CD4-positive, alpha-beta T cell treated with Interleukin-17A for 1 hour (primary cell): ENCODE results near the gene FAM76A.
"Not testable (repeated sequence)": the region's sequence is repeated elsewhere in the genome, so short reads cannot be mapped to it uniquely, and the experiment has no call there.

Source experiments
- DNase-seq: peaks from one replicate; pipeline ENCODE4 v3.0.0-alpha.2; 2020

Gene FAM76A

GRCh38 chr1:27782950-27783349, 57.2 kb downstream of the FAM76A start:
- DNase-seq, result no peak

DNA sequence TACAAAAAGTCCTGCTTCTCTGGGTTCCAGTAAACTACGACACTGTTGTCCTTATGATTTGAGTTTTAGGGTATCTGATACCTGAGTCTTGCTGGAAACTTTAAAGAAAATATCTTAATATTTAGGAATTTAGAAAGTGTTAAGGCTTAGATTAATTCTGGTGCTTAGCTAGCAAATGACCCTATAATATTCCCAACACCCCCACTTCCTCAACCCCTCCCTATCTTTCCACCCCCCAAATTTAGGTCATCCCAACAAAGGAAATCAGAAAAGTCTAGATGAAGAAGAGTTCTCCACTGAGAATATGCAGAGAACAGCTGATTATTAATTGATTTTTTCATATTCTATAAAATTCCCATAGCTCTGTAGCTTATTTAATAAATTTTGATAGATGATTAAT, 58.9 kb downstream of the FAM76A start:
- DNase-seq, result no peak

DNA sequence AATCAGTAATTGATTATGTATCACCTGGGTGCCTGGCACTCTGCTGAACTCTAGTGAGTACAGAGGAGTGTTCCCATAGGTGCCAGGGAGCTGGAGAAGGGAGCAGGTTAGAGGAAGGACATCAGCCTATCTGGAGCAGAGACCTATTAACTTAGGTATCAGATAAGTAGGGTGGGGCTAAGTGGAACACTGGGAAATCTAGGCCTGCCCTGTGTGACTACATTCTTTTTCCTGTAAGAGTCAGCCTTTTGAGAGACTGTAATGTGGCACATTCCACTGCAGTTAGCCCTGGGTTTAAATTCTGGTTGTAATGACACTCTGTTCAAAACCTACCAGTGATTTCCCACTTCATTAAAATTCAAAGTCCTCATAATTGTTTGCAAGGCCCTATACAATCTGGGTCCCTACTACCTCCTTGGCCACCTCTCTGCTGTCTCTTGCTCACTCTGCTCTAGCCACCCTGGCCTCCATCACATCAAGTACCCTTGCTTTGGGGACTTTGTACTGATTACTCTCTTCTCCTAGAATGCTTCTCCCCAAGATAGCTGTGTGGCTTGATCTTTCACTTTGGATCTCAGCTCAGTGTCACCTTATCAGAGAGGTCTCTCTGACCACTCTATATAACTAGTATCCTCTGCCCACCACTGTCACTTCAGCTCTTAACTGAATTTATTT, 60.2 kb downstream of the FAM76A start:
- DNase-seq, result no peak

- no peak for DNase-seq
Measured at GRCh38 chr1:27787895-27788294, 62.1 kb downstream of the FAM76A start.

DNA sequence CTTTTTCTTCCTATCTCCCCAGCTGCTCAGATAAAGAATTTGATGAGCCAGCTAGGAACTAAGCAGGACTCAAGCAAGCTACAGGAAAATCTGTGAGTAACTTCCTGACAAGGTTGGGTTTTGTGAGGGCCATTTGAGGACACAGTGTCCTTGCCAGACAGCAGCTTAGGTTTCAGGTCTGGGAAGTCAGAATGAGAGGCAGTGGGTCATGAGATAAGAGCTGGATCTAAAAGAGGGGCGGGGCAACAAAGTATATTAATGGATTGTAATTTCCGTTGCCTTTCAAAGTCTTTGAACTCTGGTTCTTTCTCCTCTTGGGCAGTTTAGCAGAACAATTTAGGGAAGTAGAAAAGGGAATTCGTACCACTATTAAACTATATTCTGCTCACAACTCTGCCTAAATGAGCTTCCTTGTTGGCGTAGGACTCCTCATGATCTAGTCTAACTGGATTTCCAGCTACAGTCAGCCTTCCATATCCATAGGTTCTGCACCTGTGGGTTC, 63.8 kb downstream of the FAM76A start:
- DNase-seq, result no peak

- DNase-seq, result not testable (repeated sequence)
Measured at GRCh38 chr1:27790270-27790669, 64.5 kb downstream of the FAM76A start.

- no peak for DNase-seq
Measured at GRCh38 chr1:27795601-27796000, 69.8 kb downstream of the FAM76A start.

DNA sequence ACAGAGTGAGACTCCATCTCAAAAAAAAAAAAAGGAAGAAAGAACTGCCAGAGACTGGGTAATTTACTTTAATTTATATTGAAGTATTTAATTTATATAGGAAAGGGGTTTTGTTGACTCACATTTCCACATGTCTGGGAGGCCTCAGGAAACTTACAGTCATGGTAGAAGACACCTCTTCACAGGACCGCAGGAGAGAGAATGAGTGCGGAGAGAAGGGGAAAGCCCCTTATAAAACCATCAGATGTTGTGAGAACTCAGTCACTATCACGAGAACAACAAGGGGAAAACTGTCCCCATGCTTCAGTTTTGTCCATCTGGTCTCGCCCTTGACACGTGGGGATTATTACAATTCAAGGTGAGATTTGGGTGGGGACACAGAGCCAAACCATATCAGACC, 79.0 kb downstream of the FAM76A start:
- DNase-seq, result no peak

GRCh38 chr1:27806758-27807157, 81.0 kb downstream of the FAM76A start:
- no peak for DNase-seq

DNA sequence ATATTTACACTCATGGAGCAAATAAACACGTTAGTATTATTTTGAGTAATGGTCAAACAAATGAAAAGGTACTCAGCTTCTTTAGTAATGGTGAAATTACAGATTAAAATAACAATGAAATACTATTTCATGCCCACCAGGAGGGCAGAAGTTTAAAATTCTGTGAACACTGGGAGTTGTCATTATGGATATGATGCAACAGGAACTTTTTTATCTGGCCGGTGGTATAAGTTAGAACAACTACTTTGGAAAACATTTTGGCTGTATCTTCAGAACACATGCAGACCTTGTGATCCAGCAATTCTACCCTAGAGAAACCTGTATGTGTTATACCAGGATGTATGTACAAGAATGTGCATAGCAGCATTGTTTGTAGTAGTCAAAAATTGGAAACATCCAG, 81.6 kb downstream of the FAM76A start:
- no peak for DNase-seq

GRCh38 chr1:27808131-27808530, 82.4 kb downstream of the FAM76A start:
- DNase-seq, result not testable (repeated sequence)

DNA sequence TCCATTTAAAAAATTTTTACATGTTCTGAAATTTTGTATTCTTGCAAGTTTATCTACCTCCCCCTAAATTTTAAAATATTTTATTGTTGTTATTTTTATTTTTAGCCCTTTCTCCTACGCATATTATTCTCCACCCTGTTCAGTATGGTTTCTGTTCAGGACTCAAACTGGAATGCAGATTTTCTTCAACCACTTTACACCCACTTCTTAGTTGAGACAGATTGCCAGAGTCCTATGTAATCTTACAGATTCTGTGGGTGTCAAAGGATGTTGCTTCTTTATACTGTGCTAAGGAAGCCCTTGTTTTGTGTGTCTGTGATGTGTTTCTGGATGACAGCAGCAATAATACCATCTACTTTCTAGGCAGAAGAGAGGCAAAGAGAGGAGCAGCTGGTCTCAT, 84.1 kb downstream of the FAM76A start:
- no peak for DNase-seq

- no peak for DNase-seq
Measured at GRCh38 chr1:27811741-27812500, 86.2 kb downstream of the FAM76A start.
